ENCODE measurements around the gene NR1H2. TPM values are rescaled to one million over a fixed set of nuclear protein-coding genes. Genes with fewer than 3 reads are reported as not detected.

Gene NR1H2
- total RNA-seq, 1 donor from 2014 or later = 64.5 TPM

- no peak for DNase-seq (ENCODE audit: low spot score)
Measured at GRCh38 chr19:50401605-50402450, 25.6 kb downstream of the NR1H2 start.

DNA sequence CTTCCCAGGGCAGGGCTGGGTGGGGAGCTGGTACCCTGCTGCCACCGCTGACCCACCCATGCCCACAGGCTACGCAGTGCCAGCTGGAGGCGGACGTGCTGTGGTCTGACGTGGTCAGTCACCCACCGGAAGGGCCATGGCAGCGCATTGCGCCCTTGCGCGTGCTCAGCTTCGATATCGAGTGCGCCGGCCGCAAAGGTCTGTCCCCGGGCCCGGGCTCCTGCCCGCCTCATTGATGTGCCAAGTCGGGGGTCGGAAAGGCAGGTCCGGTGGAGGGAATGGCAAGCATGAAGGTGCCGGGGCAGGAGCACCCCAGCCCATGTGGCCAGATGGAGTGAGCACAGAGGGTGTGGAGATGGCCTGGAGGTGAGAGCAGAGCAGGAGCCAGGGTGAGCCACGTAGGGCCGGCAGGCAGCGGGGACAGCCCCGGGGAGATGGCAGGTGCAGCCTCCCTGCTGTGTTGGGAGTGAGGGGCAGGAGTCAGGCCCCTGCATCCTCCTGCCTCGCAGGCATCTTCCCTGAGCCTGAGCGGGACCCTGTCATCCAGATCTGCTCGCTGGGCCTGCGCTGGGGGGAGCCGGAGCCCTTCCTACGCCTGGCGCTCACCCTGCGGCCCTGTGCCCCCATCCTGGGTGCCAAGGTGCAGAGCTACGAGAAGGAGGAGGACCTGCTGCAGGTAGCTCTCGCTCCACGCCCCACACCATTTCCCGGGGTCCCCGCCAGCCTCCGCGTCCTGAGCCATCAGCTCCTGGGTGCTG, 26.5 kb downstream of the NR1H2 start:
- DNase-seq (ENCODE audit: low spot score) = no peak

DNA sequence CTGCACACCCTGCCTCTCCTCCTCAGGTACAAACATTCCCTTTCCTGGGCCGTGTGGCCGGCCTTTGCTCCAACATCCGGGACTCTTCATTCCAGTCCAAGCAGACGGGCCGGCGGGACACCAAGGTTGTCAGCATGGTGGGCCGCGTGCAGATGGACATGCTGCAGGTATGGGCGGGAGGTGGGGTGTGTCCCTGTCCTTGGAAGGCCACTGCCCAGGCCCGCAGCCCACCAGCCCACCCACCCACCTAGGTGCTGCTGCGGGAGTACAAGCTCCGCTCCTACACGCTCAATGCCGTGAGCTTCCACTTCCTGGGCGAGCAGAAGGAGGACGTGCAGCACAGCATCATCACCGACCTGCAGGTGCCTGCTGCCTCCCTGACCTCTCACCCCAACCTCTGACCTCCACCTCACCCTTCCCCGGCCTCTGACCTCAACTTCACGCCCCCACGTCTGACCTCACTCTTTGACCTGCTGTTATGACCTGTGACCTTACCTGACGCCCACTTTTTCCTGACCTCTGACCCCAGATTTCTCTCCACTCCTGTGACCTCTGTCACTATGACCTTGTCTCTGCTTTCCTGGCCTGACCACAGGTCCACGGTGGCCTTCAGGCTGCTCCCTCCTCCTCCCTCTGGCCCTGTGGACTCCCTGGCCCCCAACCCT, 30.0 kb downstream of the NR1H2 start:
- DNase-seq (ENCODE audit: low spot score) = no peak

DNA sequence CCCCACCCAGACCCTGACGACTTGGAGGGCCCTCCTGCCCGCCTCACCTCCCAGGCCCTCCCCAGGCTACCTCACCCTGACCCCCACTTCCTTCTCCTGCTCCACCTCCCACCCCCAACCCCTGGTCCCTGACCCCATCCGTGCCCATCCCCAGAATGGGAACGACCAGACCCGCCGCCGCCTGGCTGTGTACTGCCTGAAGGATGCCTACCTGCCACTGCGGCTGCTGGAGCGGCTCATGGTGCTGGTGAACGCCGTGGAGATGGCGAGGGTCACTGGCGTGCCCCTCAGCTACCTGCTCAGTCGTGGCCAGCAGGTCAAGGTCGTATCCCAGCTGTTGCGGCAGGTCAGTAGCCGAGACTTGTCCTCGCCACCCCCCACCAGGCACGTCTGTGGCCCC, 30.6 kb downstream of the NR1H2 start:
- no peak for DNase-seq (ENCODE audit: low spot score)

- no peak for DNase-seq (ENCODE audit: low spot score)
Measured at GRCh38 chr19:50409347-50409746, 33.1 kb downstream of the NR1H2 start.

GRCh38 chr19:50410109-50410508, 33.9 kb downstream of the NR1H2 start:
- DNase-seq (ENCODE audit: low spot score) = no peak

DNA sequence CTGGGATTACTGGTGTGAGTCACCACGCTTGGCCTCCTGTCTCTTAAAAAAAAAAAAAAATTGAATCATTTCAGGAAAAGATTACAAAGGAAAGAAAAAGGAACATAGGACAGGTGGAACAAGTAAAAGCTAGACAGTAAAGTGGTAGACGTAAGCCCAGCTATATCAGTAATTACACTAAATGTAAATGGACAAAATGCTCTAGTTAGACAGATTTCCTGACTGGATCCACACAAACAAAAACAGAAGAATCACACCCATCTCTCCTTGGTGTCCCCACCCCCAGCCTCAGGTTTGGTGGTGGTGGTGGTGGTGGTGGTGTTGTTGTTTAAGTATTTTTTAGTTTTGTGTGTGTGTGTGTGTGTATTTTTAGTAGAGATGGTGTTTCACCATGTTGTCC, 36.2 kb downstream of the NR1H2 start:
- DNase-seq (ENCODE audit: low spot score) = no peak

DNA sequence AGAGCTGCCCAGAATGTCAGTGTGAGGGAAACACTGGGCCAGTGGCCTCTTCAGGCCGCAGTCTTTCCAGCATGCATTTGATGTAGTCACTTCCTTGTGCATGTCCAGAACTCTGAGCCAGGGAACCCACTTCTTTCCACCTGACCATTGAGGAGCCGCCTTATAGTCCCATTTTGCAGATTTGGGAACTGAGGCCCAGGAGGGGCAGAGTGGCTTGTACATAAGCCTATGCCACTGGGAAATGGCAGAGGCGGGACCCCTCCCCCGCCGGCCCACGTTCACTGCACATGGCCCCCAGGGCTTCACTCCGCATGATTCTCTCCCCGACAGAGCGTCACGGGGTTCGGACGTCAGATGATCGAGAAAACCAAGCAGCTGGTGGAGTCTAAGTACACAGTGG, 36.8 kb downstream of the NR1H2 start:
- no peak for DNase-seq (ENCODE audit: low spot score)

DNA sequence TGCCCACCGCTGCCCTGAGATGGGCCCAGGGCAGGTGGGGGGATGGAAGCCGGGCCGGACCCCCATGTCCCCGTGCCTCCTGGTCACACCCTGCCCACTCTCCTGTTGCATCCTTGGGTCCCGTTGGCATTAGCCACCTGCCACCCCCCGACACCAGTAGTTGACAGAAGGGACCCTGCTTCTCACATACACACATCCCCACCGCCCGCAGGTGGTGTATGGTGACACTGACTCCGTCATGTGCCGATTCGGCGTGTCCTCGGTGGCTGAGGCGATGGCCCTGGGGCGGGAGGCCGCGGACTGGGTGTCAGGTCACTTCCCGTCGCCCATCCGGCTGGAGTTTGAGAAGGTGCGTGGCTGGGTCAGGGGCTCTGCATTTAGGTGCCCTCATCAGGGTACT, 37.3 kb downstream of the NR1H2 start:
- no peak for DNase-seq (ENCODE audit: low spot score)

- DNase-seq (ENCODE audit: low spot score) = peak; percentile 77
Measured at GRCh38 chr19:50414864-50415660, 38.8 kb downstream of the NR1H2 start.

GRCh38 chr19:50415661-50416033, 39.4 kb downstream of the NR1H2 start:
- DNase-seq (ENCODE audit: low spot score) = no peak

- DNase-seq (ENCODE audit: low spot score) = no peak
Measured at GRCh38 chr19:50416034-50416977, 40.0 kb downstream of the NR1H2 start.

DNA sequence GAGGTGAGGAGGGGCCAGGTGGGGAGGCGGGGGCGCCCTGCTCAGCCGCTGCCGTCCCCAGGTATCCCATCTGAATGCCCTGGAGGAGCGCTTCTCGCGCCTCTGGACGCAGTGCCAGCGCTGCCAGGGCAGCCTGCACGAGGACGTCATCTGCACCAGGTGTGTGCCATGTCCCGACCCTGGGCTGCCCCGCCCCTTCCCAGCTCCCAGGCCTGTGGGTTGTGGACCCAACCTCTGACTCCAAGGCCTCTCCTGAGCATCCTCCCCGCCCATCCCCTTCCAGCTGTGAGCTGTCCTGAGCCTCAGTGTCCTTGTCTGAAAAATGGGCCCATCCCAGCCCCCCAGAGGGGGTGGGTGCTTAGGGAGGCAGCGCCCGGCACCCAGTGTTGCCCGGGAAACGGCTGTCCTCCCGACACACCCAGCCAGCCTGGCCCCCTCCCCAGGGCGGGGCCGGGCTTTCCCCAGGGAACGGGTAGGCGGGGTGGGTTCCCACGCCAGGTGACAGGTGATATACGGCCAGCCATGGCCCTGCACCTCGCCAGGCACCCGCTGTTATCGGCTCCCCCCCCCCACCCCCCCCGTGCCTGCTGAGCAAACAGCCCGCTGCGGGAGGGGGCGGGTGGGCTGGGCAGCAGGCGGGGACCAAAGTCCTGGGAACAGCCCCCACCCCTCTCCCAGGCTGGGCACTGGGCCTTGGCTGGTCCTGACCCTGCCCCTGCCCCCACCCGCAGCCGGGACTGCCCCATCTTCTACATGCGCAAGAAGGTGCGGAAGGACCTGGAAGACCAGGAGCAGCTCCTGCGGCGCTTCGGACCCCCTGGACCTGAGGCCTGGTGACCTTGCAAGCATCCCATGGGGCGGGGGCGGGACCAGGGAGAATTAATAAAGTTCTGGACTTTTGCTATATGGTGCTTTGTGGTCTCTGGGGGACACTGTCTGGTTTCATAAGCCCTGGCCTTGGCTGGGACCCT, 41.1 kb downstream of the NR1H2 start:
- DNase-seq (ENCODE audit: low spot score) = no peak

DNA sequence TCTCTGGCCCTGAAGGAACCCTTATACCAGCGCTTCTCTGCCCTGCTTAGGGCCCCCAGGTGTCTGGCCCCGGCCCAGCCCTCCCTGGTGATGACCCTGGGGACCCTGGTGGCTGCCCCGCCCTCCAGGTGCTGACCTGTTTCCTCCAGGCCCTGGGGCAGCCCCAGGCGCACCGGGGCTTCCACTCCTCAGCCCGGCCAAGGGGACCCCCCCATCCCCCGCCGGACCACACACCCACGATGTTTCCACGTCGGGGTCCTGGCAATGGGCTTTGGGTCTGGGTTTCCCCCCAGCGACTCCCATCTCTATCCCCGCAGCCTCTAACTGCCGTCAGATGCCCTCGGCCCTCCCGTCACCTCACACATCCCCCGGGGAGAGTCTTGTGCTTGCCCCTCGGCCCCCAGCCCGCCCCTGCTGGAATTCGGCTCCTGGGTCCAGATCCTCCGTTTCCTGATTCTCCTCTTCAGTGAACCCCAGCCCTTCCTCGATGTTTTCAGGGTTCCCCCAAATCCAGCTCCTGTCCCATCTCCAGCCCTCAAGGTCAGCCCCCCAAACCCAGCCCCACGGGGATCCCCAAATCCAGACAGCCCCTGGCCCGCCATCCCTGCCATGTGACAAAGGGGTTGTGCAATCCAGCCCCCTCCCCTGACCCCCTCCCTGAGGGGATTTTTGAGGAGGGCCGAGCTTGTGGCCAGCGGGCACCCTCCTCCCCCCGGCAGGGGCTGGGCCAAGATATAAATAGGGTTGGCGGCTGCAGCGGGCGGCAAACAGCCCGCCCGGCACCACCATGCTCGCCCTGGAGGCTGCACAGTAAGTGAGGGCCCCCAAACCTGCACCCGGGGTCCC, 42.1 kb downstream of the NR1H2 start, which contains the start of gene SPIB:
Gene SPIB (plus strand): TSS at position 763 of the 846 bp plus-strand sequence. CDS start 25 bp downstream, at position 788.
- DNase-seq (ENCODE audit: low spot score) = no peak

- DNase-seq (ENCODE audit: low spot score) = no peak
Measured at GRCh38 chr19:50419022-50419579, 42.8 kb downstream of the NR1H2 start.

- DNase-seq (ENCODE audit: low spot score) = no peak
Measured at GRCh38 chr19:50419580-50420035, 43.4 kb downstream of the NR1H2 start.

GRCh38 chr19:50420127-50420526, 43.9 kb downstream of the NR1H2 start:
- DNase-seq (ENCODE audit: low spot score) = no peak

DNA sequence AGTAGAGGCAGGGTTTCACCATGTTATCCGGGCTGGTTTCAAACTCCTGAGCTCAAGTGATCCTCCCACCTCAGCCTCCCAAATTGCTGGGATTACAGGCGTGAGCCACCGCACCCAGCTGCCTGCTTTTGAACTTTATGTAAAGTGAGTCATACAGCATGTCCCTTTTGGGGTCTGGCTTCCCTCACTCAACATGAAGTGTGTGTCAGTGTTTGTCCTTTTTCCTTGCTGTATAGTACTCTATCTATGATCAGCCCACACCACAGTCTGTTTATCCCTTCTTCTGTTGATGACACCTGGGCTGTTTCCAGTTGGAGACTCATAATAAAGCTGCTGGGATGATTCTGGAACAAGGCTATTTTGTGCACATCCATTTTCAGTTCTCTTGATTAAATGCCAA, 44.6 kb downstream of the NR1H2 start:
- no peak for DNase-seq (ENCODE audit: low spot score)

All from ureter (tissue), 1 donor.